GM12875 (cell line): Measurements from ENCODE around the gene ISM1.

Experiments
- H3K4me3 ChIP-seq: one replicate; pipeline ENCODE4 v1.5.1; 2011; ENCODE audit warnings: low read depth, low read length, control low read depth
- TF ChIP-seq, protein P1 (sequence below): IDR thresholded peaks from 2 replicates; pipeline ENCODE4 v1.5.1; 2011; ENCODE audit warnings: low read depth, mild to moderate bottlenecking, control low read depth, inconsistent platforms, low read length, moderate library complexity, borderline replicate concordance; ENCODE audit not compliant: insufficient read depth

ISM1 gene

DNA sequence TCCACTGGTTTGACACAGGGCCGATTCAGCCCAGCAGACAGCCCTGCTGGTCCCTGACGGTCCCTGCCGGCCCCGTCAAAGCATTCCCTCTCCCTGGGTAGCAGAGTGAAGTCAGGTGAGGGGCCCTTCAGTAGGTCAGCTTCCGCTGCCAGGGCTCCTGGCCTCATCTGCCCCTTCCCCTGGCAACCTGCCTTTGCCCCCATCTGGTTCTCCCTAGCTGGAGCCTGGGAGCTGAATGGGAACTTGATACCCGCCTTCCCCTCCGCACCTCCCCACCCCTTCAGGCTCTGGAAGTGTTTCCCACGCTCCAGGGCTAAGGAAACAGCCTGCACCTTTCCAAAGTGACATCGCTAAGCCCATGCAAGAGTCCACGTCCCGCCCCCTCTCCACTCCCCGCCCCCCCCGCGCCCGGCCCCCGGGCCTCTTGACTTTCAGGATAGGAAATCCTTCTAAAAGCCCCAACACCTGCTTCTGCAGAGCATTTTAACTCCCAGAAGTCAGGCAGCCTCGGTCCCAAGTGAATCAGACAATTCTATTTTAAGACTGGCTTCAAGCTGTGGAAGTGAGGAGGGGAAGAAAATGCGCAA, 53.3 kb downstream of the ISM1 start:
- H3K4me3 ChIP-seq = no peak overlapping the region
- TF ChIP-seq, protein P1, sequence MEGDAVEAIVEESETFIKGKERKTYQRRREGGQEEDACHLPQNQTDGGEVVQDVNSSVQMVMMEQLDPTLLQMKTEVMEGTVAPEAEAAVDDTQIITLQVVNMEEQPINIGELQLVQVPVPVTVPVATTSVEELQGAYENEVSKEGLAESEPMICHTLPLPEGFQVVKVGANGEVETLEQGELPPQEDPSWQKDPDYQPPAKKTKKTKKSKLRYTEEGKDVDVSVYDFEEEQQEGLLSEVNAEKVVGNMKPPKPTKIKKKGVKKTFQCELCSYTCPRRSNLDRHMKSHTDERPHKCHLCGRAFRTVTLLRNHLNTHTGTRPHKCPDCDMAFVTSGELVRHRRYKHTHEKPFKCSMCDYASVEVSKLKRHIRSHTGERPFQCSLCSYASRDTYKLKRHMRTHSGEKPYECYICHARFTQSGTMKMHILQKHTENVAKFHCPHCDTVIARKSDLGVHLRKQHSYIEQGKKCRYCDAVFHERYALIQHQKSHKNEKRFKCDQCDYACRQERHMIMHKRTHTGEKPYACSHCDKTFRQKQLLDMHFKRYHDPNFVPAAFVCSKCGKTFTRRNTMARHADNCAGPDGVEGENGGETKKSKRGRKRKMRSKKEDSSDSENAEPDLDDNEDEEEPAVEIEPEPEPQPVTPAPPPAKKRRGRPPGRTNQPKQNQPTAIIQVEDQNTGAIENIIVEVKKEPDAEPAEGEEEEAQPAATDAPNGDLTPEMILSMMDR = no peak

DNA sequence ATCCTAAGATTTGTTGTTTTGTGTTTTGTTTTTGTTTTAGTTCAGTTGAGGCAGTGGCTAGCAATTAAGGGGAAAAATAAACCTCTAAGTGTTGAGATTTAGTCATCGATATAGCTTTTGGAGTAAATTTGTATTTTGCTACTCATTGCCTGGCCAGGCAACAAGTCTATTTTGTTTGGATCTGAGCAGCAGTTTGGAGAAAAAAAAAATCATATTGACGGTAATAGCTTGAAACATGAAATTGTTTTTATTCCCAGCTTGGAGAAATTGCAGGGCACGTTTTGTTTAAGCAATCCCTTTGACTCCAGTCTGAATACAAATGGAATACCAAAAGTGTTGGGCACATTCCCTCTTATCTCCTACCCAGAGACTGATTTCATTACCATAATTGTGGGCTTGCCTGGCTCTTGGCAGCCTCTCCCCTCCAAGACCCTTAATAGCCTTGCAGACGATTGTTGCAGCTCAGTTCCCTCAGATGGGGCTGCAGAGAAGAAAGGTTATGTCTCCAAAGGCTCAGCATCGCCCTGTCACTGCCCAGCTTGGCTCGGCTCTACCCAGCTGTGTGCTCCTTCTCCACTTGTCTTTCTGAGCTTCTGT, 56.0 kb downstream of the ISM1 start:
- TF ChIP-seq, protein P1 = no peak
- H3K4me3 ChIP-seq = no peak overlapping the region

DNA sequence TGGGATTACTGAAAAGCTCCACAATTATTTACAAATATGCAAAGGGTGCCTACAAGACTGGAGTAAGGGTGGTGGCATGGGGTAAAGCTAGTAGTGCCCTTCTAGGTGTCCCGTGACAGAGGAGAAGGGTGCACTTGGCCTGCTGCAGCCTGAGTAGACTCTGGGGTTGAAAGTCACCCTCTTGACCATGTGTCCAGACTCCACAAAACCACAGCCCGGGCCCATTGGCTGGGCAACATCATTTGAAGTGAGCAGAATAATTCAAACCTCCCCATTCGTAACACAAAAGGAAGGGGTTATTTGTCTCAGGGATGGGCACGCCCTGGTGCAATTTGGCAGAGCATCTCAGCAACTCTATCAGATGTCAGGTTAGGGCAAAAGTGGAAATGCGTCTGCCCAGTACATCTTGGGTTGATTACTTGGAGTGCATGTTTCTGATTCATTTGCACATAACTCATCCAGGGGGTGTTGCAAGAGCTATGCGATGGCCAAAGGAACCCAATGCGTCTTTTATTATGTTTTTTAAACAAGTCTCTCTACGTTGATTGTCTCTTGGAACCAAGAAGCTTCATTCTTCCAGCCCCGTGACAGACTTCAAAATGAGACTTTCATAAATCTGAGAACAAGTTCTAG, 56.7 kb downstream of the ISM1 start:
- no peak overlapping the region for H3K4me3 ChIP-seq
- TF ChIP-seq, protein P1 = no peak

DNA sequence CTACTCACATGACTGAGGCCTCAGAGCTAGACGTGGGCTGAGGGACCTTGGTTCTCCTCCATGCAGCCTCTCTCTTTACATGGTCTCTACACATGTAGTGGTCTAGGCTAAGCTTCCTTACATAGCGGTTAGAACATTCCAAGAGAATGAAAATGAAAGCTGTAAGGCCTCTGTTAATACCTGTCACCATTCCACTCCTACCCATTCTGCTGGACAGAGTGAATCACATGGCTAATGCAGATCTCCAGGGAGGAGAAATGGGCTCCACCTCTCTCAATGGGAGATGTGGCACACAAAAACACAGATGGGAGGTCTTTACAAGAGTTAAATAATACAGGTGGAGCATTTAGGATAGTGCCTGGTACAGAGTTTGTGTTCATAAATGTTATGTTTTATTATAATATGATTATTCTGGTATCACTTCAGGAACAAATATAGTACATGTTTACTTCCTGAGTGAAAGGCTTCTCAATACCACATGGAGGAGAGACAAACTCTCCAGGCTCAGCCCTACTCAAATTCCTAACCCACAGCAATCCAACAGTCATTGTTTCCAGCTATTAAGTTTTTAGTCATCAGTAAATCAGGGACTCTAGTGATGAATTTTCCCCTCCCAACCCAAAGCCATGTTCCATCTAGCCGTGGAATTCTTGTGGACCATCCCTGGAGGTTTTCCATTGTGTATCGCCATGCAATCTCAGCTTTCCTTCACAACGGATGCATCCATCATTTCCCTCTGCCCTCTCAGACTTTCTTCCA, 57.9 kb downstream of the ISM1 start:
- TF ChIP-seq, protein P1 = no peak
- H3K4me3 ChIP-seq = no peak overlapping the region

DNA sequence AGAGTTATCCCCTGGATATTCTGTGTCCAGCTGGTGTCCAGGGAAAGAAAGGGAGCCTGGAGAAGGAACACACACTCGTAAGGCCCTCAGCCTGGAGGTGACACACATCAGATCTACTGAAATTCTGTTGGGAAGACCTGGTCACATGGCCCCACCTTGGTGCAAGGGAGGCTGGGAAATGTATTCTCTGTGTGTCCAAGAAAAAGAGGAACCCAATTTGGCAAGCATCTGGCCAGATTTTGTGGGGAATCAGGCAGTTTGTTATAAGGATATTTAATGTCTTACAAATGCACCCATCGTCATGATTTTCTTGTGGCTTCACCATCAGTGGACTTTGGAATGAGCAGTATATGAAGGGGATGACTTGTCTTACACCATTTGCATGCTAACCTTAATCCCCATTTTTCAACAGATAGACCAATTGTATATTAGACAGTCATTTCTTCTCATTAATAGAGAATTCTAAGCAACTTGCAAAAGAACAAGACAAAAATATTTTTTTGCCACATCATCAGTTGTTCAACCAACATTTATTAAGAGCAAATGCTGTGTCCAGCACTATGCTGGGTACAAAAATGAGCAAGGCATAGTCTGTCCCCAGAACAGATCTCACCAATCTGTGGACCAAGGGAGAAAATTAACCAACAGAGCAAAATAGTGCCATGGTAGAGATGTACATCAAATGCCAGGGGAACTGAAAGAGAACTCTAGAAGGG, 59.7 kb downstream of the ISM1 start:
- TF ChIP-seq, protein P1 = no peak
- H3K4me3 ChIP-seq = no peak overlapping the region

DNA sequence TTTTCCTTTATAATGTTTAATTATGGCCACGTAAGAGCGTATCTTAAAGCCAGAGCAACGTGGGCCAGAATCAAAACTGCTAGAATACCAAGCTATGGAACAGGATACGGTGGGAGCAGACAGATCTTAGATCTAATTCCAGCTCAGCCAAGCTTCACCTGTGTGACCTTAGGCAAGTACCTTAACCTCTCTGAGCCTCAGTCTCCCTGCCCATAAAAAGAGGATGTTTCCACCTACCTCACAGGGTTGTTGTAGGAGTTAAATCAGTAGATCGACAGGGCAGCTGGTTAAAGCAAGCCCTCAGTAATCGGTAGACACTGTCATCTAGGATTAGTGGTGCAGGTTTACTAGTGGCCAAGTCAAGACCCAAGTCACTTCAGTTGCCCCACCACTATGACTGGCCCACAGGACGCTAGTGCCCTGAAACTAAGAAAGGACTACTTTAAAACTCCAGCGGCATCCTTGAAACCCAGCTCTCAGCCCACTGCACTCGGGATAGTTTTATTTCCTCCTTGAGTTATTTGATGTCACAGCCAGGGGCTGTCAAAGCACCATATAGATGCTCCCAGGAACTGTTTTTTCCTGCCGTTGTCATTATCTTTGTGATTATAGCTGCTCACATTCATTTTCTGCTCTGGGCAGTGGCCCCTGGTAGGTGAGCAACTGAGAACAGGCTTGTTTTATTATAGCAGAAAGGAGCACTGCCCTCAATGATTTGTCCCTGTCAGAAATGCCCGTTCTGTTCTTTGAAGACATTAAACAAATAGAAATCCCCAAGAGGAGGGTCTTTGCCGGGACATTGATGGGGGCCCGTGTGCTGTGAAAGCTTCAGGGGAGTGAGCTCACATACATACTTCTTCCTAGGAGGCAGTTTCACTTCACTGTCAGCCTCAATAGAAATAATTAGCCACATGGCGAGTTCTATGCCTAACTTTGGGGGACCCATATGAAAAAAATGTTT, 63.1 kb downstream of the ISM1 start:
- TF ChIP-seq, protein P1 = no peak
- no peak overlapping the region for H3K4me3 ChIP-seq
